Neural progenitor cell (in vitro differentiated cells): Measurements from ENCODE around the gene PCSK5.

Source experiments
- CTCF ChIP-seq: fragments of 200-600 bp; sonication (generic); IDR thresholded peaks from 2 replicates; pipeline ENCODE4 v1.5.1; 2017; ENCODE audit warnings: antibody characterized with exemption, mild to moderate bottlenecking
- EZH2 ChIP-seq: fragments of 200-600 bp; sonication (generic); IDR thresholded peaks from 2 replicates; pipeline ENCODE4 v1.6.1; 2017; ENCODE audit warnings: antibody characterized with exemption, mild to moderate bottlenecking, moderate library complexity
- EZH2phosphoT487 ChIP-seq: fragments of 200-600 bp; sonication (generic); IDR thresholded peaks from 2 replicates; pipeline ENCODE4 v1.6.1; 2017; ENCODE audit warnings: antibody characterized with exemption

- TF ChIP-seq CTCF (no peak), EZH2phosphoT487 (no peak), EZH2 (no peak)
These were observed 412.1 kb downstream of the PCSK5 start for GRCh38 chr9:76302543-76302942.
